Right lobe of liver (tissue), 6 donors: ENCODE measurements around the gene CCDC88C. TPM values are rescaled to one million over a fixed set of nuclear protein-coding genes. Genes with fewer than 3 reads are reported as not detected.

Experiments used
- ATAC-seq, 4 donors: fragments of 200-7000 bp; cut with Tn5 transposase; one replicate each; pipeline ENCODE4 v1.9.1; 2020; ENCODE audit warnings: mild to moderate bottlenecking in 4 of 4, moderate library complexity in 4 of 4
- DNase-seq, 3 donors: peaks; one replicate each; pipeline ENCODE4 v3.0.0-alpha.2; 2020
- H3K27ac ChIP-seq, 3 donors: fragments of 200-600 bp; one replicate each; pipeline ENCODE4 v1.8.0; 2022
- H3K27me3 ChIP-seq, 2 donors: fragments of 200-600 bp; one replicate each; pipeline ENCODE4 v1.8.0; 2022
- H3K36me3 ChIP-seq, 4 donors: fragments of 200-600 bp; sonication (generic) in 1 of 4; one replicate each; pipeline versions ENCODE4 v1.5.1 to v1.8.0; 2017 to 2022; ENCODE audit warnings: control low read depth in 1 of 4
- H3K4me1 ChIP-seq, 4 donors: fragments of 200-600 bp; sonication (generic) in 1 of 4; one replicate each; pipeline versions ENCODE4 v1.5.1 to v1.8.0; 2017 to 2022; ENCODE audit warnings: control low read depth in 1 of 4
- H3K4me3 ChIP-seq, 3 donors: fragments of 200-600 bp; one replicate each; pipeline ENCODE4 v1.8.0; 2022
- H3K9me3 ChIP-seq, 4 donors: fragments of 200-600 bp; sonication (generic) in 1 of 4; one replicate each; pipeline versions ENCODE4 v1.5.1 to v1.8.0; 2017 to 2022; ENCODE audit warnings: control low read depth in 1 of 4
- CTCF ChIP-seq, 4 donors: fragments of 200-600 bp in 3 of 4; fragments of 450-650 bp in 1 of 4; IDR thresholded peaks; one replicate each; pipeline versions ENCODE4 v1.5.1 to v1.8.0; 2016 to 2022; ENCODE audit warnings: antibody characterized with exemption in 4 of 4, mild to moderate bottlenecking in 2 of 4
- POLR2A ChIP-seq: fragments of 450-650 bp; IDR thresholded peaks from one replicate; pipeline ENCODE4 v1.6.1; 2017; ENCODE audit warnings: antibody characterized with exemption, mild to moderate bottlenecking
- WGBS: methylation state at CpG from one replicate; pipeline ENCODE4 v1.1.6; 2018; ENCODE audit warnings: low coverage, low lambda C conversion rate; ENCODE audit not compliant: insufficient coverage; ENCODE audit errors: missing lambda C conversion rate; 5-methylcytosine and 5-hydroxymethylcytosine counted together
- intact Hi-C, 2 donors: fragments of 100-400 bp; cut with DNase I; formaldehyde crosslinking; loops; one replicate each; pipeline versions ENCODE4 v1.11.2 to v1.14.1; 2022
- total RNA-seq, 6 experiments: library from RNA; depleted of rRNA in 2 of 6; stranded (reverse); fragments of >200 nt in 2 of 6; fragmentation: NEBNext Ultra II Directional in 3 of 6; extraction: Animal tissue kit (Norgen Biotek cat#: 25700) in 3 of 6; gene quantifications; one replicate each; pipeline versions ENCODE4 v1.1.0 to v1.2.4, GENCODE V29; 2016 to 2023
- donor health status: DM: no; HTN: yes; CAD: no.
- donor health status: DM: no; HTN: no; CAD: no.
- donor health status: DM: no; HTN: no; CAD: no.
- donor health status: DM: no; HTN: yes; CAD: no.
- donor health status: DM: no; HTN: yes; CAD: no.

The CCDC88C gene
- total RNA-seq, 6 experiments from 2014 or later, result 1.2 to 5.7 (median 3.1) TPM

GRCh38 chr14:91380610-91381371 lies 36.8 kb downstream of the CCDC88C start:
- 47% methylated on average over 5 of the region's 11 CpGs for WGBS
- Histone ChIP-seq H3K36me3 (no peaks in the 10 kb centered on the region), H3K27ac (no peak overlapping the region), H3K4me3 (no peak overlapping the region), H3K9me3 (no peaks in the 10 kb centered on the region), H3K4me1 (peaks cover 0 to 6% (median 0%) of the 10 kb centered on the region in 4 donors), H3K27me3 (no peaks in the 10 kb centered on the region)
- TF ChIP-seq POLR2A (no peak), CTCF (IDR thresholded peaks at IDR 0.05) (no peak)
- DNase-seq (no peak), ATAC-seq (peak in 1 of 4 donors; percentile 11)
- intact Hi-C loops, result no loop called here

GRCh38 chr14:91380123-91380522 lies 37.5 kb downstream of the CCDC88C start:
- Histone ChIP-seq H3K4me1 (peaks cover 0 to 6% (median 0%) of the 10 kb centered on the region in 4 donors), H3K36me3 (no peaks in the 10 kb centered on the region), H3K9me3 (no peaks in the 10 kb centered on the region), H3K4me3 (no peak overlapping the region), H3K27ac (no peak overlapping the region), H3K27me3 (no peaks in the 10 kb centered on the region)
- DNase-seq (no peak), ATAC-seq (no peak)
- intact Hi-C loops, result no loop called here
- no peak for TF ChIP-seq CTCF (IDR thresholded peaks at IDR 0.05)
- no peak for TF ChIP-seq POLR2A
- 92% methylated on average over 5 of the region's 5 CpGs for WGBS

- intact Hi-C loops, result no loop called here
- Histone ChIP-seq H3K27ac (no peak overlapping the region), H3K4me1 (peaks cover 0 to 6% (median 0%) of the 10 kb centered on the region in 4 donors), H3K9me3 (no peaks in the 10 kb centered on the region), H3K27me3 (no peaks in the 10 kb centered on the region), H3K4me3 (no peak overlapping the region), H3K36me3 (no peaks in the 10 kb centered on the region)
- whole genome bisulfite sequencing, result 90% methylated on average over 8 of the region's 13 CpGs
- TF ChIP-seq CTCF (IDR thresholded peaks at IDR 0.05), result no peak
- TF ChIP-seq POLR2A, result no peak
- ATAC-seq (no peak), DNase-seq (no peak)
These were observed 38.1 kb downstream of the CCDC88C start for GRCh38 chr14:91379579-91379932.

- Histone ChIP-seq H3K4me1 (peaks cover 0 to 6% (median under 1%) of the 10 kb centered on the region in 4 donors), H3K9me3 (no peaks in the 10 kb centered on the region), H3K27me3 (no peaks in the 10 kb centered on the region), H3K27ac (no peak overlapping the region), H3K4me3 (no peak overlapping the region), H3K36me3 (no peaks in the 10 kb centered on the region)
- intact Hi-C loops, result no loop called here
- WGBS, result 47% methylated on average over 10 of the region's 11 CpGs
- ATAC-seq (peak in 3 of 4 donors; percentile 32 to 49 (median 39)), DNase-seq (no peak)
- TF ChIP-seq CTCF (IDR thresholded peaks at IDR 0.05) (no peak), POLR2A (no peak)
These were observed 38.6 kb downstream of the CCDC88C start for GRCh38 chr14:91378930-91379578.
